OCI-LY3 (cell line): Measurements from ENCODE around the gene FFAR2.
A peak's percentile ranks its signal among the peaks of the same experiment; 100 is the strongest.

Experiments used
- H2AFZ ChIP-seq: fragments of 200-600, 300-600 bp; shearing (Covaris generic); 2 replicates; pipeline ENCODE4 v1.6.0; 2014; ENCODE audit warnings: antibody characterized with exemption, low read depth, low read length
- H3K27ac ChIP-seq: fragments of 200-600, 300-600 bp; sonication (generic); 2 replicates; pipeline ENCODE4 v1.5.1; 2014; ENCODE audit warnings: mild to moderate bottlenecking, low read length, moderate library complexity, mixed read lengths
- H3K27me3 ChIP-seq: fragments of 200-600, 300-600 bp; sonication (generic); 2 replicates; pipeline ENCODE4 v1.6.1; 2014; ENCODE audit warnings: low read depth, low read length, mixed read lengths
- H3K36me3 ChIP-seq: fragments of 200-600, 300-600 bp; sonication (generic); replicated peaks from 2 replicates; pipeline ENCODE3; 2014; ENCODE audit warnings: low read depth, low read length, mixed read lengths
- H3K4me1 ChIP-seq: fragments of 300-600, 200-600 bp; sonication (generic); 2 replicates; pipeline ENCODE4 v1.6.1; 2014; ENCODE audit warnings: low read length, mixed read lengths
- H3K4me2 ChIP-seq: fragments of 200-600, 300-600 bp; sonication (generic); 2 replicates; pipeline ENCODE4 v1.6.1; 2014; ENCODE audit warnings: low read length, mixed read lengths
- H3K4me3 ChIP-seq: fragments of 300-600, 200-600 bp; sonication (generic); 2 replicates; pipeline ENCODE4 v1.5.1; 2014; ENCODE audit warnings: antibody characterized with exemption, mild to moderate bottlenecking, low read length, moderate library complexity
- H3K79me2 ChIP-seq: fragments of 300-600, 200-600 bp; shearing (Covaris generic); 2 replicates; pipeline ENCODE4 v1.6.1; 2014; ENCODE audit warnings: mild to moderate bottlenecking, low read length, mixed read lengths
- H3K9ac ChIP-seq: fragments of 300-600, 200-600 bp; shearing (Covaris generic); 2 replicates; pipeline ENCODE4 v1.6.0; 2014; ENCODE audit warnings: mild to moderate bottlenecking, low read length, moderate library complexity
- H3K9me3 ChIP-seq: fragments of 200-600, 300-600 bp; shearing (Covaris generic); 2 replicates; pipeline ENCODE4 v1.6.1; 2014; ENCODE audit warnings: low read length, mixed read lengths; ENCODE audit not compliant: insufficient read depth
- H4K20me1 ChIP-seq: fragments of 200-600, 300-600 bp; sonication (generic); 2 replicates; pipeline ENCODE4 v1.6.1; 2016; ENCODE audit warnings: low read length, mixed read lengths; ENCODE audit not compliant: insufficient read depth
- EZH2phosphoT487 ChIP-seq: fragments of 200-600 bp; shearing (Covaris generic); IDR thresholded peaks from 2 replicates; pipeline ENCODE4 v1.6.1; 2018; ENCODE audit warnings: antibody characterized with exemption, mixed run types, low read depth
- TF ChIP-seq, protein P1 (sequence below): fragments of 200-600, 300-600 bp; sonication (generic); IDR thresholded peaks from 2 replicates; pipeline ENCODE4 v1.5.1; 2014; ENCODE audit warnings: antibody characterized with exemption, low read length, low read depth

FFAR2 gene

DNA sequence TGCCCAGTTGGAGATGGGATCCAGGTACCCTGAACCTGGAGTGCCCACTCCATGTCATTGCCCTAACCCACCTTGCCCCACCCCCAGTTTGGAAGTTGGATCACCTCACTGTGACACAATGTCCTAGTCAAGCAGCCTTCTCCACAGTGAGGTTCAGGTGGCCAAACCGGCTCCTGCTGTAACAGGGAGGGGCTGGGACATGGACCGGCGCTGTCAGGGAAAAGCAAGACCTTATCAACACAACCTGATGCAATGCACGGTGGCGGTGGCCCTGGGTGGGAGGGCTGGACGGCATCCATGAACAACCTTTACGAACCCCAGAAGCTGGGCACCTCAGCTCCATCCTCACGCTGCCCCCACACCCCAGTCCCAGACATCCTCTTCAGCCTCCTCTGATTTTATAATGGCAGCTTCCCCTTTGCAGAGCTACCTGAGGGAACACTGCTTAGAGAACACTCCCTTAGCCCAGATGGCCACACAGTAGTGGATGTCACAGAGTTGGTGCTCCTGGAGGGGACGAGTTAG lies 43.8 kb downstream of the FFAR2 start:
- no peak for TF ChIP-seq EZH2phosphoT487
- no peaks in the 10 kb centered on the region for H3K36me3 ChIP-seq
- H2AFZ ChIP-seq: no peak overlapping the region
- peaks cover 57% of the 10 kb centered on the region for H3K27me3 ChIP-seq
- H3K9ac ChIP-seq: no peak overlapping the region
- no peak overlapping the region for H3K4me3 ChIP-seq
- no peaks in the 10 kb centered on the region for H3K79me2 ChIP-seq
- H3K4me2 ChIP-seq: no peak overlapping the region
- H4K20me1 ChIP-seq: no peaks in the 10 kb centered on the region
- H3K27ac ChIP-seq: no peak overlapping the region
- no peaks in the 10 kb centered on the region for H3K9me3 ChIP-seq
- H3K4me1 ChIP-seq: peaks cover 5% of the 10 kb centered on the region; the same call in 1 of the 2 replicates

DNA sequence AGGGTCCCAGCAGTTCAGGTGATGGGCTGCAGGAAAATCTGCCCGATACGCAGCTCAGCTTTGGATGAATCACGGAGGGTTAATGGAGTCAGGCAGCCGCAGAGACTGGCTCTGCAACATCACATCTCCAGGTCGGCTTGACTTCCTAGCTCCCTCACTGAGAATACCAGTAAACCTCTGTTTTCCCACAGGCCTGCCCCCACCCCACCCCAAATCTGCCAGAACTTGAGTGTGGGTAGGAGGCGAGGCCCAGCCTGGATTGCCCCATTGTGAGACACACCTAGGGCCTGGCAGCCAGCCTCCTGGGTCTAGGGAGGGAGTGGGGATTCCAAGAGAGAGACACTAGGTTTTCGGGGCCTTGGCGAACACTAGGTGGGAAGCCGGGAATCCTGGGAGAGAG lies 45.9 kb downstream of the FFAR2 start:
- Histone ChIP-seq H3K4me2 (no peak overlapping the region), H3K79me2 (no peaks in the 10 kb centered on the region), H3K27ac (no peak overlapping the region), H3K36me3 (no peaks in the 10 kb centered on the region), H2AFZ (no peak overlapping the region), H3K4me3 (no peak overlapping the region), H3K4me1 (peaks cover 5% of the 10 kb centered on the region; the same call in 1 of the 2 replicates), H3K9ac (no peak overlapping the region), H3K27me3 (peaks cover 53% of the 10 kb centered on the region), H3K9me3 (no peaks in the 10 kb centered on the region), H4K20me1 (no peaks in the 10 kb centered on the region)
- TF ChIP-seq, protein P1, sequence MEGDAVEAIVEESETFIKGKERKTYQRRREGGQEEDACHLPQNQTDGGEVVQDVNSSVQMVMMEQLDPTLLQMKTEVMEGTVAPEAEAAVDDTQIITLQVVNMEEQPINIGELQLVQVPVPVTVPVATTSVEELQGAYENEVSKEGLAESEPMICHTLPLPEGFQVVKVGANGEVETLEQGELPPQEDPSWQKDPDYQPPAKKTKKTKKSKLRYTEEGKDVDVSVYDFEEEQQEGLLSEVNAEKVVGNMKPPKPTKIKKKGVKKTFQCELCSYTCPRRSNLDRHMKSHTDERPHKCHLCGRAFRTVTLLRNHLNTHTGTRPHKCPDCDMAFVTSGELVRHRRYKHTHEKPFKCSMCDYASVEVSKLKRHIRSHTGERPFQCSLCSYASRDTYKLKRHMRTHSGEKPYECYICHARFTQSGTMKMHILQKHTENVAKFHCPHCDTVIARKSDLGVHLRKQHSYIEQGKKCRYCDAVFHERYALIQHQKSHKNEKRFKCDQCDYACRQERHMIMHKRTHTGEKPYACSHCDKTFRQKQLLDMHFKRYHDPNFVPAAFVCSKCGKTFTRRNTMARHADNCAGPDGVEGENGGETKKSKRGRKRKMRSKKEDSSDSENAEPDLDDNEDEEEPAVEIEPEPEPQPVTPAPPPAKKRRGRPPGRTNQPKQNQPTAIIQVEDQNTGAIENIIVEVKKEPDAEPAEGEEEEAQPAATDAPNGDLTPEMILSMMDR: no peak
- no peak for TF ChIP-seq EZH2phosphoT487

DNA sequence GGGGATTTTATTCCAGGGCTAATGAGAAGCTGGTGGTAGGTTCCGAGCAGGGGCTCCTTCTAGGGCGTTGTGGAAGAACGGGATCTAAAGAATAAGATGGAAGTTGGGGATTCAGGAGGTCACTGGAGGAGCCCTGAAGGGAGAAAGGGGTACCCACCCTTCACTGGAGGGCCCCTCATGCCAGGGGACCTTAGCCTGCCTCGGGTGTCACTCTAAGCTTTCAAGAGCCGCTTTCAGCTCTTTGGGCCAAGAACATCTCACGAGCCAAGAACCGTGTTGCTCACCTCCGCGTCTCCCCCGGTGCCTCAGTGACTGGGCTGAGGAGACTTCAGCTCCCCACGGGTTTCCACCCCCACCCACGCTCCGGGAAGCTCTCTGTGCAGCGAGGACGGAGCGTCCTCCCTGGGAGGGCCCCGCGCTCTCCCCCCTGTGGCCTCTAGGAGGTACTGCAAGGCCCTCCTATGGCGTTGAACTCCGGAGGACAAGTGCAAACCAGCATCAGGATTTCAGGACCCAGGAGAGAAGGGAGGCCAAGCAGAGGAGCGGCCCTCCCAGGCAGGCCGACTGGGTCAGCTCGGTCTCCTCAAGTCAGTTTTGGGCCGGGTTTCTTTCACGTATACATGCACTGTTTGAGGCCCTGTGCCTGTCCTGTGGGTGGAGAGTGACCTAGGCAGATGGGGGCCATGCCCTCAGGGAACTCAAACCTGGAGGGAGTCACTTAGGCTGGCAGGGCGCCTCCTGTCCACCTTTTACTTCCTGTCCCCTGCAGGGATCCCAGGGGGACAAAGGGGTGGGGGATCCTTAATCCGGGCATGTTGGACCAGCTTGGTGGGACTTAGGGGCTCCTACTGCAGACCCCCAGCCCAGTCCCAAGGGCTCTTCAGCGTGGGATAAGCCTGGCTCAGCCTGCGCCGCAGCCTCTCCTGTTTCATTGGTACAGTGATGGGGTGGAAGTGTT lies 47.3 kb downstream of the FFAR2 start:
- H3K27ac ChIP-seq: no peak overlapping the region
- TF ChIP-seq, protein P1: peak; percentile 88
- TF ChIP-seq EZH2phosphoT487: no peak
- peaks cover 53% of the 10 kb centered on the region for H3K27me3 ChIP-seq
- H3K79me2 ChIP-seq: no peaks in the 10 kb centered on the region
- peak overlapping the region; percentile 74 for H3K4me3 ChIP-seq
- H3K36me3 ChIP-seq: no peaks in the 10 kb centered on the region
- peak overlapping the region; percentile 61; the same call in 1 of the 2 replicates for H3K9ac ChIP-seq
- no peaks in the 10 kb centered on the region for H4K20me1 ChIP-seq
- H3K4me1 ChIP-seq: peaks cover 5% of the 10 kb centered on the region; the same call in 1 of the 2 replicates
- H3K4me2 ChIP-seq: peak overlapping the region; percentile 87
- H3K9me3 ChIP-seq: no peaks in the 10 kb centered on the region
- peak overlapping the region; percentile 97 for H2AFZ ChIP-seq

DNA sequence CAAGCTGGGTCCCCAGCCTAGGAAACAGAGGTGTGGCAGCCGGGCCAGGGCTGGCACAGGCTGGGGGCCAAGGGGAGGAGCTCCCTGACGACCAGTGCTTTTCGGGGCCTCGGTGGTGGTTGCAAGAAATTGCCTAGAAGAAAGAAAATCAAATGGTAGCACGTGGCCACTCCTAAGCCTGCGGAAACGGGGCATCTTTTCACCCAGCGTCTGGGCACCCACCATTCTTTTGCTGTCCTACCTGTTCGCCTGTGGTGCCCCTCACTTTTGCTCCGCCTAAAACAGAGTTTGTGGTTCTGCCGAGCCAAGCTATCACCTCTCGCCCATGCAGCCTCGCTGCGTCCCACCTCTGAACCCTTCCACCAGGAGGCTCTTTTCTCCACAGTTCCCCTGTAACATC lies 49.3 kb downstream of the FFAR2 start:
- H3K27me3 ChIP-seq: peaks cover 51% of the 10 kb centered on the region
- H3K79me2 ChIP-seq: no peaks in the 10 kb centered on the region
- H3K27ac ChIP-seq: no peak overlapping the region
- TF ChIP-seq, protein P1: no peak
- TF ChIP-seq EZH2phosphoT487: no peak
- H3K36me3 ChIP-seq: no peaks in the 10 kb centered on the region
- H2AFZ ChIP-seq: no peak overlapping the region
- no peak overlapping the region for H3K4me2 ChIP-seq
- H3K4me1 ChIP-seq: peaks cover 5% of the 10 kb centered on the region; the same call in 1 of the 2 replicates
- no peak overlapping the region for H3K9ac ChIP-seq
- no peak overlapping the region for H3K4me3 ChIP-seq
- H3K9me3 ChIP-seq: no peaks in the 10 kb centered on the region
- H4K20me1 ChIP-seq: no peaks in the 10 kb centered on the region
